GM10248 (cell line): Measurements from ENCODE around the gene CD163L1.

ENCODE experiments used
- CTCF ChIA-PET: fragments of 300-600 bp; sonication (Branson Sonifier 250); formaldehyde crosslinking; extraction: SDS; loops from one replicate; lab custom pipeline; 2021; ENCODE audit warnings: antibody characterized with exemption; lab: Yijun Ruan, JAX
- POLR2A ChIA-PET: fragments of 350-650 bp; sonication (Branson Sonifier 250); formaldehyde crosslinking; extraction: SDS; loops from one replicate; lab custom pipeline; 2020; ENCODE audit warnings: antibody characterized with exemption; lab: Yijun Ruan, JAX
- DNase-seq: peaks from one replicate; pipeline ENCODE4 v3.0.0; 2012; ENCODE audit errors: extremely low spot score
- CTCF ChIP-seq: IDR thresholded peaks from 2 replicates; pipeline ENCODE4 v1.5.1; 2012; ENCODE audit warnings: mild to moderate bottlenecking, low read depth; ENCODE audit errors: extremely low read depth, missing control alignments, control extremely low read depth

Gene CD163L1

GRCh38 chr12:7362734-7363133 lies 81.2 kb downstream of the CD163L1 start:
- ChIA-PET CTCF (no interaction called here), POLR2A (no interaction called here)
- no peak for TF ChIP-seq CTCF
- DNase-seq: no peak

- CTCF ChIA-PET: no interaction called here
- POLR2A ChIA-PET: no interaction called here
- no peak for DNase-seq
- no peak for TF ChIP-seq CTCF
Observed at GRCh38 chr12:7361265-7361664, 82.7 kb downstream of the CD163L1 start.

- no peak for TF ChIP-seq CTCF
- CTCF ChIA-PET: no interaction called here
- POLR2A ChIA-PET: no interaction called here
- no peak for DNase-seq
Observed at GRCh38 chr12:7354529-7354928, 89.4 kb downstream of the CD163L1 start.

GRCh38 chr12:7352661-7353060 lies 91.3 kb downstream of the CD163L1 start:
- ChIA-PET CTCF (no interaction called here), POLR2A (no interaction called here)
- no peak for TF ChIP-seq CTCF
- no peak for DNase-seq

GRCh38 chr12:7351177-7351576 lies 92.8 kb downstream of the CD163L1 start:
- POLR2A ChIA-PET: no interaction called here
- DNase-seq: no peak
- CTCF ChIA-PET: no interaction called here
- no peak for TF ChIP-seq CTCF

- no peak for DNase-seq
- no peak for TF ChIP-seq CTCF
- ChIA-PET CTCF (no interaction called here), POLR2A (no interaction called here)
Observed at GRCh38 chr12:7349418-7349817, 94.5 kb downstream of the CD163L1 start.
